ENCODE results near the gene SYP. TPM values are rescaled to one million over a fixed set of nuclear protein-coding genes. Genes with fewer than 3 reads are reported as not detected.
"Not testable (repeated sequence)": the region's sequence is repeated elsewhere in the genome, so short reads cannot be mapped to it uniquely, and the experiment has no call there.

SYP gene
- total RNA-seq, 1 donor: 0.36 TPM

- H4K20me1 ChIP-seq (ENCODE audit: insufficient read depth, low read length): peaks cover 5% of the 10 kb centered on the region
- H3K27ac ChIP-seq (ENCODE audit: low read depth, low read length): no peak overlapping the region
- H3K79me2 ChIP-seq (ENCODE audit: insufficient read depth, low read length): peaks cover 8% of the 10 kb centered on the region
- peak; percentile 77 for DNase-seq (ENCODE audit: insufficient read length, low spot score, missing footprints)
- TF ChIP-seq, protein P1, sequence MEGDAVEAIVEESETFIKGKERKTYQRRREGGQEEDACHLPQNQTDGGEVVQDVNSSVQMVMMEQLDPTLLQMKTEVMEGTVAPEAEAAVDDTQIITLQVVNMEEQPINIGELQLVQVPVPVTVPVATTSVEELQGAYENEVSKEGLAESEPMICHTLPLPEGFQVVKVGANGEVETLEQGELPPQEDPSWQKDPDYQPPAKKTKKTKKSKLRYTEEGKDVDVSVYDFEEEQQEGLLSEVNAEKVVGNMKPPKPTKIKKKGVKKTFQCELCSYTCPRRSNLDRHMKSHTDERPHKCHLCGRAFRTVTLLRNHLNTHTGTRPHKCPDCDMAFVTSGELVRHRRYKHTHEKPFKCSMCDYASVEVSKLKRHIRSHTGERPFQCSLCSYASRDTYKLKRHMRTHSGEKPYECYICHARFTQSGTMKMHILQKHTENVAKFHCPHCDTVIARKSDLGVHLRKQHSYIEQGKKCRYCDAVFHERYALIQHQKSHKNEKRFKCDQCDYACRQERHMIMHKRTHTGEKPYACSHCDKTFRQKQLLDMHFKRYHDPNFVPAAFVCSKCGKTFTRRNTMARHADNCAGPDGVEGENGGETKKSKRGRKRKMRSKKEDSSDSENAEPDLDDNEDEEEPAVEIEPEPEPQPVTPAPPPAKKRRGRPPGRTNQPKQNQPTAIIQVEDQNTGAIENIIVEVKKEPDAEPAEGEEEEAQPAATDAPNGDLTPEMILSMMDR (IDR thresholded peaks at IDR 0.05; ENCODE audit: extremely low read depth, low read depth, low read length): no peak
- H3K4me3 ChIP-seq (ENCODE audit: insufficient read depth, low read length): no peak overlapping the region
- H3K4me2 ChIP-seq (ENCODE audit: insufficient read depth, low read length): no peak overlapping the region
- no peak overlapping the region for H2AFZ ChIP-seq (ENCODE audit: low read length)
- H3K9me3 ChIP-seq (ENCODE audit: low read depth, low read length): no peaks in the 10 kb centered on the region
- no peaks in the 10 kb centered on the region for H3K36me3 ChIP-seq (ENCODE audit: insufficient read depth, low read length)
- peaks cover 5% of the 10 kb centered on the region for H3K4me1 ChIP-seq (ENCODE audit: insufficient read depth, low read length)
- H3K27me3 ChIP-seq (ENCODE audit: insufficient read depth, low read length): no peaks in the 10 kb centered on the region
Measured at GRCh38 chrX:49176421-49177326, 23.3 kb downstream of the SYP start.

GRCh38 chrX:49175435-49176274 lies 24.3 kb downstream of the SYP start:
- no peak overlapping the region for H3K27ac ChIP-seq (ENCODE audit: low read depth, low read length)
- H3K9me3 ChIP-seq (ENCODE audit: low read depth, low read length): no peaks in the 10 kb centered on the region
- H3K4me2 ChIP-seq (ENCODE audit: insufficient read depth, low read length): no peak overlapping the region
- H3K4me3 ChIP-seq (ENCODE audit: insufficient read depth, low read length): no peak overlapping the region
- no peak overlapping the region for H2AFZ ChIP-seq (ENCODE audit: low read length)
- DNase-seq (ENCODE audit: insufficient read length, low spot score, missing footprints): peak; percentile 63
- TF ChIP-seq, protein P1 (IDR thresholded peaks at IDR 0.05; ENCODE audit: extremely low read depth, low read depth, low read length): no peak
- H3K4me1 ChIP-seq (ENCODE audit: insufficient read depth, low read length): peaks cover 5% of the 10 kb centered on the region
- H4K20me1 ChIP-seq (ENCODE audit: insufficient read depth, low read length): peaks cover 5% of the 10 kb centered on the region
- H3K36me3 ChIP-seq (ENCODE audit: insufficient read depth, low read length): no peaks in the 10 kb centered on the region
- peaks cover 8% of the 10 kb centered on the region for H3K79me2 ChIP-seq (ENCODE audit: insufficient read depth, low read length)
- H3K27me3 ChIP-seq (ENCODE audit: insufficient read depth, low read length): no peaks in the 10 kb centered on the region

GRCh38 chrX:49174723-49175122 lies 25.3 kb downstream of the SYP start:
- TF ChIP-seq, protein P1 (IDR thresholded peaks at IDR 0.05; ENCODE audit: extremely low read depth, low read depth, low read length): no peak
- Histone ChIP-seq H3K9me3 (ENCODE audit: low read depth, low read length) (no peaks in the 10 kb centered on the region), H2AFZ (ENCODE audit: low read length) (no peak overlapping the region), H3K4me1 (ENCODE audit: insufficient read depth, low read length) (peaks cover 5% of the 10 kb centered on the region), H4K20me1 (ENCODE audit: insufficient read depth, low read length) (peaks cover 5% of the 10 kb centered on the region), H3K36me3 (ENCODE audit: insufficient read depth, low read length) (no peaks in the 10 kb centered on the region), H3K4me3 (ENCODE audit: insufficient read depth, low read length) (no peak overlapping the region), H3K79me2 (ENCODE audit: insufficient read depth, low read length) (peaks cover 8% of the 10 kb centered on the region), H3K4me2 (ENCODE audit: insufficient read depth, low read length) (no peak overlapping the region), H3K27me3 (ENCODE audit: insufficient read depth, low read length) (no peaks in the 10 kb centered on the region), H3K27ac (ENCODE audit: low read depth, low read length) (no peak overlapping the region)
- peak; percentile 79 for DNase-seq (ENCODE audit: insufficient read length, low spot score, missing footprints)

DNA sequence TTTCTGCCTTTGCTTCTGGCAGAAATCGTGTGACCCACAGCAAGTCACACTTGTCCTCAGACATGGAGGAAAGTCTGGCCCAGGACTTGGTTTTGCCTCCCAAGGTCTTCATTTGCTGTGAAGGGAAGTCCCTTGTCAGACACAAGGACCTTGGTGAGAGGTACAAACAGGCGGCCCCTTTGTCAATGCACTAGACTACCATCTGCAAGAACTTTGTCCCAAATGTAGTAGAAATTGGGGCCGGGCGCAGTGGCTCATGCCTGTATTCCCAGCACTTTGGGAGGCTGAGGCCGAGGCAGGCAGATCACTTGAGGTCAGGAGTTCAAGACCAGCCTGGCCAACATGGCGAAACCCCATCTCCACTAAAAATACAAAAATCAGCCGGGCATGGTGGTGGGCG lies 26.4 kb downstream of the SYP start:
- not testable (repeated sequence) for H3K36me3 ChIP-seq (ENCODE audit: insufficient read depth, low read length); H4K20me1 ChIP-seq (ENCODE audit: insufficient read depth, low read length); DNase-seq (ENCODE audit: insufficient read length, low spot score, missing footprints); H3K4me3 ChIP-seq (ENCODE audit: insufficient read depth, low read length); H3K27ac ChIP-seq (ENCODE audit: low read depth, low read length); H3K79me2 ChIP-seq (ENCODE audit: insufficient read depth, low read length); H2AFZ ChIP-seq (ENCODE audit: low read length); H3K4me2 ChIP-seq (ENCODE audit: insufficient read depth, low read length); H3K9me3 ChIP-seq (ENCODE audit: low read depth, low read length); H3K27me3 ChIP-seq (ENCODE audit: insufficient read depth, low read length); H3K4me1 ChIP-seq (ENCODE audit: insufficient read depth, low read length)
